Loucy (cell line): Measurements from ENCODE around the gene ANKRD39.

ENCODE experiments used
- EZH2phosphoT487 ChIP-seq: fragments of 200-600 bp; IDR thresholded peaks from 2 replicates; pipeline ENCODE4 v1.6.1; 2018; ENCODE audit warnings: antibody characterized with exemption, mild to moderate bottlenecking, moderate library complexity, borderline replicate concordance
- TF ChIP-seq, protein P1 (sequence below): fragments of 200-600 bp; sonication (generic); conservative IDR thresholded peaks from 2 replicates; pipeline ENCODE4 v1.5.1; 2014; ENCODE audit warnings: mild to moderate bottlenecking, antibody characterized with exemption, low read length

DNA sequence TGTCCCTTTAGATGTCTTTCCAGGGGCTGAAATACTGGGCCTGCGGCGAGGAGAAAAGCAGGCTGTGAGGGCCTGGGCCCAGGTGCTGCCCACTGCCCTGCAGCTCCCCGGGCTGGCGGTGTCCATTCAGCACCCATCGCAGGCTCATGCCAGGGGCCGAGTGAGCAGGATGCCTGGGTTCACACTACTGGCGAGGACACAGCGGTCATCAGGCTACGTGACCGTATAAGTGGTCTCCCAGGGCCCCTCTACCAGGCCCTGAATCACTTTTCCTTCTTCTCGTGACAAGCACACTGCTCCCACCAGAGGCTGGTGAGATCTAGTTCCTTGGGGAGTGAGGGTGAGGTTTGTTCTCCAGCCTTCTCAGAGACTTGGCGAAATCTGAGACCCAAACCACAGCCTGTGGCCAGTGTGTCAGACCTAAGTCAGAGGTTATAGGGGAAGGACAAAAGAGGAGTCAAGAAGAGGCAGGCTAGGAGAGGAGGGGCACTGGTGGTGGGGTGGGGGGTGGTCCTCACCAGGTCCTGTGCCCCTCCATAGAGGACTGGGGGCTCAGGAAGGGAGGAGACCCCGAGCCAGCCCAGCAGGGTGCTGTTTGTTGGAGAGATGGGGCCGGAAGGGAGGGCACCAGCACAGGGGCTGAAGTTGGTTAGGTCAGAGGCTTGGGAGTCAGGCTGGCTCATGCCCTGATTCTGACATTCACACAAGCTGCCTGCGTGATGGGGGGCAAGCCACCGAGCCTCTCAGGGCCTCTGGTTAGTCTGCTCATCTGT is 18.6 kb upstream of the ANKRD39 start:
- TF ChIP-seq, protein P1, sequence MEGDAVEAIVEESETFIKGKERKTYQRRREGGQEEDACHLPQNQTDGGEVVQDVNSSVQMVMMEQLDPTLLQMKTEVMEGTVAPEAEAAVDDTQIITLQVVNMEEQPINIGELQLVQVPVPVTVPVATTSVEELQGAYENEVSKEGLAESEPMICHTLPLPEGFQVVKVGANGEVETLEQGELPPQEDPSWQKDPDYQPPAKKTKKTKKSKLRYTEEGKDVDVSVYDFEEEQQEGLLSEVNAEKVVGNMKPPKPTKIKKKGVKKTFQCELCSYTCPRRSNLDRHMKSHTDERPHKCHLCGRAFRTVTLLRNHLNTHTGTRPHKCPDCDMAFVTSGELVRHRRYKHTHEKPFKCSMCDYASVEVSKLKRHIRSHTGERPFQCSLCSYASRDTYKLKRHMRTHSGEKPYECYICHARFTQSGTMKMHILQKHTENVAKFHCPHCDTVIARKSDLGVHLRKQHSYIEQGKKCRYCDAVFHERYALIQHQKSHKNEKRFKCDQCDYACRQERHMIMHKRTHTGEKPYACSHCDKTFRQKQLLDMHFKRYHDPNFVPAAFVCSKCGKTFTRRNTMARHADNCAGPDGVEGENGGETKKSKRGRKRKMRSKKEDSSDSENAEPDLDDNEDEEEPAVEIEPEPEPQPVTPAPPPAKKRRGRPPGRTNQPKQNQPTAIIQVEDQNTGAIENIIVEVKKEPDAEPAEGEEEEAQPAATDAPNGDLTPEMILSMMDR = no peak
- TF ChIP-seq EZH2phosphoT487 = no peak
